ENCODE measurements around the gene MAGI2.

The MAGI2 gene

GRCh38 chr7:79296553-79297320 is 156.7 kb downstream of the MAGI2 start:
- H3K4me3 ChIP-seq (ENCODE audit: low read depth, low read length) = no peak overlapping the region
- DNase-seq (ENCODE audit: low read depth, low spot score) = no peak
- TF ChIP-seq, protein P1, sequence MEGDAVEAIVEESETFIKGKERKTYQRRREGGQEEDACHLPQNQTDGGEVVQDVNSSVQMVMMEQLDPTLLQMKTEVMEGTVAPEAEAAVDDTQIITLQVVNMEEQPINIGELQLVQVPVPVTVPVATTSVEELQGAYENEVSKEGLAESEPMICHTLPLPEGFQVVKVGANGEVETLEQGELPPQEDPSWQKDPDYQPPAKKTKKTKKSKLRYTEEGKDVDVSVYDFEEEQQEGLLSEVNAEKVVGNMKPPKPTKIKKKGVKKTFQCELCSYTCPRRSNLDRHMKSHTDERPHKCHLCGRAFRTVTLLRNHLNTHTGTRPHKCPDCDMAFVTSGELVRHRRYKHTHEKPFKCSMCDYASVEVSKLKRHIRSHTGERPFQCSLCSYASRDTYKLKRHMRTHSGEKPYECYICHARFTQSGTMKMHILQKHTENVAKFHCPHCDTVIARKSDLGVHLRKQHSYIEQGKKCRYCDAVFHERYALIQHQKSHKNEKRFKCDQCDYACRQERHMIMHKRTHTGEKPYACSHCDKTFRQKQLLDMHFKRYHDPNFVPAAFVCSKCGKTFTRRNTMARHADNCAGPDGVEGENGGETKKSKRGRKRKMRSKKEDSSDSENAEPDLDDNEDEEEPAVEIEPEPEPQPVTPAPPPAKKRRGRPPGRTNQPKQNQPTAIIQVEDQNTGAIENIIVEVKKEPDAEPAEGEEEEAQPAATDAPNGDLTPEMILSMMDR (IDR thresholded peaks at IDR 0.05; ENCODE audit: insufficient read depth, low read length, missing control alignments) = no peak
- CTCF ChIA-PET = interaction anchor here (0.6 to 4.3 kb wide), 13 partner anchors 9 to 751 kb away, joined by 3 to 48 read pairs (median 6); no protein-coding TSS in a partner anchor
- POLR2A ChIA-PET = no interaction called here

GRCh38 chr7:79293655-79294142 is 159.8 kb downstream of the MAGI2 start:
- ChIA-PET POLR2A (no interaction called here), CTCF (interaction anchor here (0.8 to 2.0 kb wide), 4 partner anchors 8 to 754 kb away, joined by 3 to 4 read pairs (median 4); no protein-coding TSS in a partner anchor)
- DNase-seq (ENCODE audit: low read depth, low spot score) = no peak
- no peak overlapping the region for H3K4me3 ChIP-seq (ENCODE audit: low read depth, low read length)
- TF ChIP-seq, protein P1 (IDR thresholded peaks at IDR 0.05; ENCODE audit: insufficient read depth, low read length, missing control alignments) = no peak

- TF ChIP-seq, protein P1 (IDR thresholded peaks at IDR 0.05; ENCODE audit: insufficient read depth, low read length, missing control alignments) = no peak
- DNase-seq (ENCODE audit: low read depth, low spot score) = no peak
- ChIA-PET CTCF (interaction anchor here (0.8 to 2.0 kb wide), 6 partner anchors 9 to 755 kb away, joined by 3 to 5 read pairs (median 4); no protein-coding TSS in a partner anchor), POLR2A (no interaction called here)
- H3K4me3 ChIP-seq (ENCODE audit: low read depth, low read length) = no peak overlapping the region
These were observed 160.6 kb downstream of the MAGI2 start for GRCh38 chr7:79292834-79293233.

- TF ChIP-seq, protein P1 (IDR thresholded peaks at IDR 0.05; ENCODE audit: insufficient read depth, low read length, missing control alignments) = no peak
- H3K4me3 ChIP-seq (ENCODE audit: low read depth, low read length) = no peak overlapping the region
- ChIA-PET CTCF (interaction anchor here (1.7 to 1.8 kb wide), 2 partner anchors 9 to 285 kb away, joined by 3 to 5 read pairs; no protein-coding TSS in a partner anchor), POLR2A (no interaction called here)
- no peak for DNase-seq (ENCODE audit: low read depth, low spot score)
These were observed 162.0 kb downstream of the MAGI2 start for GRCh38 chr7:79291498-79291865.

GRCh38 chr7:79290841-79291497 is 162.5 kb downstream of the MAGI2 start:
- POLR2A ChIA-PET = no interaction called here
- CTCF ChIA-PET = interaction anchor here (1.2 to 1.7 kb wide), 2 partner anchors 8 to 515 kb away, joined by 3 to 5 read pairs; no protein-coding TSS in a partner anchor
- TF ChIP-seq, protein P1 (IDR thresholded peaks at IDR 0.05; ENCODE audit: insufficient read depth, low read length, missing control alignments) = no peak
- H3K4me3 ChIP-seq (ENCODE audit: low read depth, low read length) = no peak overlapping the region
- DNase-seq (ENCODE audit: low read depth, low spot score) = no peak

GRCh38 chr7:79290398-79290797 is 163.1 kb downstream of the MAGI2 start:
- no peak for DNase-seq (ENCODE audit: low read depth, low spot score)
- ChIA-PET POLR2A (no interaction called here), CTCF (interaction anchor here (1.0 to 1.2 kb wide), 2 partner anchors 8 to 516 kb away, joined by 3 to 5 read pairs; no protein-coding TSS in a partner anchor)
- TF ChIP-seq, protein P1 (IDR thresholded peaks at IDR 0.05; ENCODE audit: insufficient read depth, low read length, missing control alignments) = no peak
- H3K4me3 ChIP-seq (ENCODE audit: low read depth, low read length) = no peak overlapping the region
